ENCODE data around the gene MZT2A. TPM values are rescaled to one million over a fixed set of nuclear protein-coding genes. Genes with fewer than 3 reads are reported as not detected.

MZT2A gene
- 94.3 and 96.1 TPM in 2 replicates for total RNA-seq

GRCh38 chr2:131492015-131492417 is at the start of gene MZT2A:
Gene MZT2A (minus strand): TSS chr2:131492397. CDS start chr2:131492376, 21 bp downstream.

DNA sequence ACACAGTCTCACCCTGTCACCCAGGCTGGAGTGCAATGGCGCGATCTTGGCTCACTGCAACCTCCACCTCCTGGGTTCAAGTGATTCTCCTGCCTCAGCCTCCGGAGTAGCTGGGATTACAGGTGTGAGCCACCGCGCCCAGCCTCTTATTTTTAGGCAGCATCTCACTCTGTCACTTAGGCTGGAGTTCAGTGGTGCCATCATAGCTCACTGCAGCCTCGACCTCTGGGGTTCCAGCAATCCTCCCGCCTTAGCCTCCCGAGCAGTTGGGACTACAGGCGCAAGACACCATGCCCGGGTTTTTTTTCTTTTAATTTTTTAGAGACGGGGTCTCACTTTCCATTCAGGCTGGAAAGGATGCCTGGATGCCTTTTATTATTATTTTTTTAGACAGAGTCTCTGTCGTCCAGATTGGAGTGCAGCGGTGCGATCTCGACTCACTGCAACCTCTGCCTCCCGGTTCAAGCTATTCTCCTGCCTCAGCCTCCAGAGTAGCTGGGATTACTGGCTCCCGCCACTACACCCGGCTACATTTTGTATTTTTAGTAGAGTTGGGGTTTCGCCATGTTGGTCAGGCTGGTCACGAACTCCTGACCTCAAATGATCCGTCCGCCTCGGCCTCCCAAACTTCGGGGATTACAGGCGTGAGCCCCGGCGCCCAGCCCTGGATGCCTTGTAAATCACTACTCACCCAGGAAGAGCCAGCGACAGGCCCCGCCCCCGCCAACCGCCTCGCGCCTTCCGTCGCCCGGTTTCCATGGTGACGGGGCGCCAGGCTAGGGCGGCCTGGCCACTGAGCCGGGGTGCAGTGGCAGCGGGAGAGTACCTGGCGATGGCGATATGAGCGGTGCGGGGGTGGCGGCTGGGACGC is 35.2 kb upstream of the MZT2A start, which contains the start of gene CCDC74A:
Gene CCDC74A, plus strand, starts transcription at position 758 of the 871 bp plus-strand sequence. Its CDS starts 83 bp downstream, at position 841.

GRCh38 chr2:131475831-131476230 is 16.4 kb downstream of the MZT2A start, which contains the start of gene TUBA3D:
Gene TUBA3D (plus strand): TSS chr2:131476119. CDS start chr2:131476200, 81 bp downstream.

Other genes with a start within 250 kb of the MZT2A start
- not detected in 2 replicates for gene RAB6D, start 128.2 kb downstream of the MZT2A start, total RNA-seq
- not detected in 2 replicates for gene TUBA3D, start 16.3 kb downstream of the MZT2A start, total RNA-seq
- gene CCDC74A, start 35.5 kb upstream of the MZT2A start, total RNA-seq: 5.5 and 6.9 TPM in 2 replicates

All from cardiac ventricle fibroblast (primary cell).